ENCODE measurements around the gene EVPL. TPM values are rescaled to one million over a fixed set of nuclear protein-coding genes. Genes with fewer than 3 reads are reported as not detected.

The EVPL gene
- total and polyA plus RNA-seq, 2 of the 13 experiments (the other 11 are each of a cell fraction or from before 2014, with no cell fraction given): 2.1 to 8.2 TPM

- TF ChIP-seq ZNF609 (CRISPR knock-in tag; IDR thresholded peaks at IDR 0.05; ENCODE audit: borderline replicate concordance) (peak; percentile 46), CHD2 (IDR thresholded peaks at IDR 0.05; ENCODE audit: low read depth, low read length) (no peak), ZNF605 (CRISPR knock-in tag; IDR thresholded peaks at IDR 0.05) (peak; percentile 53; the same call in 1 of the 2 replicates), NR2F2 (IDR thresholded peaks at IDR 0.05; ENCODE audit: borderline replicate concordance, low read depth) (no peak), THAP7 (CRISPR knock-in tag; IDR thresholded peaks at IDR 0.05) (0 out of 2 replicates have a peak, but pooled peaks have one; percentile 33), ZNF776 (CRISPR knock-in tag; IDR thresholded peaks at IDR 0.05) (0 out of 2 replicates have a peak, but pooled peaks have one; percentile 67), SAP130 (CRISPR knock-in tag; IDR thresholded peaks at IDR 0.05; ENCODE audit: low read depth) (peak; percentile 58; the same call in 1 of the 2 replicates), ZNF10 (CRISPR knock-in tag; IDR thresholded peaks at IDR 0.05; ENCODE audit: borderline replicate concordance, low read depth) (no peak), PPARG (CRISPR knock-in tag; conservative IDR thresholded peaks at IDR 0.05) (peak; percentile 73), ZBTB33 (CRISPR knock-in tag; IDR thresholded peaks at IDR 0.05) (peak; percentile 61), ZHX1 (CRISPR knock-in tag; IDR thresholded peaks at IDR 0.05; ENCODE audit: low read depth) (no peak; the same call in 1 of the 2 replicates), MIXL1 (CRISPR knock-in tag; IDR thresholded peaks at IDR 0.05) (peak; percentile 70), EP300 (IDR thresholded peaks at IDR 0.05; ENCODE audit: low read depth in 2 of 2, low read length in 2 of 2) (peak in 1 of 2 experiments; percentile 55; a peak in 1 of 4 replicates), EP300 (CRISPR knock-in tag; IDR thresholded peaks at IDR 0.05; ENCODE audit: borderline replicate concordance) (0 out of 2 replicates have a peak, but pooled peaks have one; percentile 61), ZSCAN22 (CRISPR knock-in tag; IDR thresholded peaks at IDR 0.05) (no peak), GATA4 (IDR thresholded peaks at IDR 0.05; ENCODE audit: borderline replicate concordance, low read depth) (no peak), REXO4 (CRISPR knock-in tag; IDR thresholded peaks at IDR 0.05; ENCODE audit: borderline replicate concordance) (no peak), ZMYM4 (CRISPR knock-in tag; IDR thresholded peaks at IDR 0.05) (0 out of 2 replicates have a peak, but pooled peaks have one; percentile 24)
These were observed 5.1 kb upstream of the EVPL start (continued) for GRCh38 chr17:76032073-76032779.

Data from HepG2 (cell line).